ENCODE results near the gene ZNF549.
"Not testable (repeated sequence)": the region's sequence is repeated elsewhere in the genome, so short reads cannot be mapped to it uniquely, and the experiment has no call there.

DNA sequence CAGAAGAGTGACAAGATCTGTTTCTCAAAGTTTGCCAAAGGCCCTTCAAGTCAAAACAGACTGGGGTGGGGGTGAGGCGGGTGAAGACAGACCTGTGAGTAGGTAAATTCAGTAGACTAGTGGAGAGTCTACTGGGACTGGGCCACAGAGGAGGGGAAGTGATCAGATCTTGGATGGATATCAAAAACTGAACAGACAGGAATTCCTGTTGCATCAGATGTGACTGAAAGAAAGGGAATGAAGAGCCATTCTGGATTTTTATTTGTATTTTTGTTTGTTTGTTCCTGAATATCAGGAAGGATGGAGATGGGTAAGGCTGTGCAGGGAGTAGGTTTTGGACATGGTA is 38.9 kb upstream of the ZNF549 start:
- TF ChIP-seq, protein P1, sequence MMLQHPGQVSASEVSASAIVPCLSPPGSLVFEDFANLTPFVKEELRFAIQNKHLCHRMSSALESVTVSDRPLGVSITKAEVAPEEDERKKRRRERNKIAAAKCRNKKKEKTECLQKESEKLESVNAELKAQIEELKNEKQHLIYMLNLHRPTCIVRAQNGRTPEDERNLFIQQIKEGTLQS (IDR thresholded peaks at IDR 0.05) = not testable (repeated sequence)
- TF ChIP-seq JUND (IDR thresholded peaks at IDR 0.05) = not testable (repeated sequence)
- TF ChIP-seq, protein P2, sequence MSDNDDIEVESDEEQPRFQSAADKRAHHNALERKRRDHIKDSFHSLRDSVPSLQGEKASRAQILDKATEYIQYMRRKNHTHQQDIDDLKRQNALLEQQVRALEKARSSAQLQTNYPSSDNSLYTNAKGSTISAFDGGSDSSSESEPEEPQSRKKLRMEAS (IDR thresholded peaks at IDR 0.05) = not testable (repeated sequence)
- TF ChIP-seq, protein P3, sequence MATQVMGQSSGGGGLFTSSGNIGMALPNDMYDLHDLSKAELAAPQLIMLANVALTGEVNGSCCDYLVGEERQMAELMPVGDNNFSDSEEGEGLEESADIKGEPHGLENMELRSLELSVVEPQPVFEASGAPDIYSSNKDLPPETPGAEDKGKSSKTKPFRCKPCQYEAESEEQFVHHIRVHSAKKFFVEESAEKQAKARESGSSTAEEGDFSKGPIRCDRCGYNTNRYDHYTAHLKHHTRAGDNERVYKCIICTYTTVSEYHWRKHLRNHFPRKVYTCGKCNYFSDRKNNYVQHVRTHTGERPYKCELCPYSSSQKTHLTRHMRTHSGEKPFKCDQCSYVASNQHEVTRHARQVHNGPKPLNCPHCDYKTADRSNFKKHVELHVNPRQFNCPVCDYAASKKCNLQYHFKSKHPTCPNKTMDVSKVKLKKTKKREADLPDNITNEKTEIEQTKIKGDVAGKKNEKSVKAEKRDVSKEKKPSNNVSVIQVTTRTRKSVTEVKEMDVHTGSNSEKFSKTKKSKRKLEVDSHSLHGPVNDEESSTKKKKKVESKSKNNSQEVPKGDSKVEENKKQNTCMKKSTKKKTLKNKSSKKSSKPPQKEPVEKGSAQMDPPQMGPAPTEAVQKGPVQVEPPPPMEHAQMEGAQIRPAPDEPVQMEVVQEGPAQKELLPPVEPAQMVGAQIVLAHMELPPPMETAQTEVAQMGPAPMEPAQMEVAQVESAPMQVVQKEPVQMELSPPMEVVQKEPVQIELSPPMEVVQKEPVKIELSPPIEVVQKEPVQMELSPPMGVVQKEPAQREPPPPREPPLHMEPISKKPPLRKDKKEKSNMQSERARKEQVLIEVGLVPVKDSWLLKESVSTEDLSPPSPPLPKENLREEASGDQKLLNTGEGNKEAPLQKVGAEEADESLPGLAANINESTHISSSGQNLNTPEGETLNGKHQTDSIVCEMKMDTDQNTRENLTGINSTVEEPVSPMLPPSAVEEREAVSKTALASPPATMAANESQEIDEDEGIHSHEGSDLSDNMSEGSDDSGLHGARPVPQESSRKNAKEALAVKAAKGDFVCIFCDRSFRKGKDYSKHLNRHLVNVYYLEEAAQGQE (IDR thresholded peaks at IDR 0.05) = not testable (repeated sequence)
